ENCODE data around the gene NRG3.

Gene NRG3

DNA sequence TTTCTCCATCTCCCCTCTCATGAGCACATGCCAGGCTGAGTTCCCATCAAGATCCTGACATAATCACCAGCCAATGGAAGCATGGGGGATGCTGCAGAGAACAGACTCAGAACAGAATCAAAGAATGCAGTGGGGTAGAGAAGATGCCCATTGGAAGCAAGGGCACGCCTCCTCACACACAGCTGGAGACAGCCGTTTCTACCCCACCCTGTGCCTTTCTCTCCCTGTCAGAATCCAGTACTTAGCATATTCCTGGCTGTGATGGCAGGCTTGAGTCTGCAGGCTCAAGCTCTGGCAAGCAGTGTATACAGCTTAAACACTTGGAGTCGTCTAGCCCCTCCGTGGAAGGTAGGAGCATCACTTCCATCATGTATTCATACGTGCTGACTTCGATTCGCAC lies 867.9 kb downstream of the NRG3 start:
- DNase-seq: no peak

GRCh38 chr10:82750538-82750937 lies 875.5 kb downstream of the NRG3 start:
- no peak for DNase-seq

DNA sequence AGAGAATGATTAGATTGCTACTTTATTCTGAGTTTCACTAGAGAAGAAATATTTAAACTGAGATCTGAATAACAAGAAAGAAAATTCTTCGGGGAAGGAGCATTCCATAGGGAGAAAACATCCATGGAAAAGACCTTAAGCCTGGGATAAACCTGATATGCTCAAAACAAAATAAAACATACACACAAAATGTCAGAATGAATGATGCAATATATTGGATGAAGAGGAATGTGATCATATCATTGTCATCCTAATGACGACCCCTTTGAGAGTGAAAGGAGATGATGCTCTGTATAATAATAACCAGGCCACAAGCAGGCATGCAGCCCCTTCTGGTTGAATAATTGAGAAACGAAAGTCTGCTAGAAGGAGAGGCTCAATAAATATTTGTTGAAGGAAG lies 882.4 kb downstream of the NRG3 start:
- no peak for DNase-seq

GRCh38 chr10:82757901-82758300 lies 882.9 kb downstream of the NRG3 start:
- DNase-seq: no peak

DNA sequence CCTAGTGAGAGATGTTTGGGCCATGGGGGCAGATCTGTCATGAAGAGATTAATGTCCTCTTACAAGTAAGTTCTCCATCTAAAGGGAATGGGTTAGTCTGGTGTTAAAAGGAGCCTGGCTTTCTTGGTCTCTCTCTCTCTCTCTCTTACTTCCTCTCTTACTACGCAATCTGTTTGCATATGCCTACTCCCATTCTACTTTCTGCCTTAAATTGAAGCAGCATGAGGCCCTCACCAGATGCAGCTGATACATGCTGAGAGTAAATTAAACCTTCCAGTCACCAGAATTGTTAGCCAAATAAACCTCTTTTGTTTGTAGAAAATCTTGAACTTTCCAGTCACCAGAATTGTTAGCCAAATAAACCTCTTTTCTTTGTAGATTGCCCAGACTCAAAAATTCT lies 884.1 kb downstream of the NRG3 start:
- no peak for DNase-seq

GRCh38 chr10:82762641-82763040 lies 887.6 kb downstream of the NRG3 start:
- DNase-seq: no peak

- DNase-seq: no peak
Measured at GRCh38 chr10:82768040-82768439, 893.0 kb downstream of the NRG3 start.

GRCh38 chr10:82778908-82779307 lies 903.9 kb downstream of the NRG3 start:
- no peak for DNase-seq

- no peak for DNase-seq
Measured at GRCh38 chr10:82796510-82796909, 921.5 kb downstream of the NRG3 start.

- no peak for DNase-seq
Measured at GRCh38 chr10:82801289-82801688, 926.3 kb downstream of the NRG3 start.

DNA sequence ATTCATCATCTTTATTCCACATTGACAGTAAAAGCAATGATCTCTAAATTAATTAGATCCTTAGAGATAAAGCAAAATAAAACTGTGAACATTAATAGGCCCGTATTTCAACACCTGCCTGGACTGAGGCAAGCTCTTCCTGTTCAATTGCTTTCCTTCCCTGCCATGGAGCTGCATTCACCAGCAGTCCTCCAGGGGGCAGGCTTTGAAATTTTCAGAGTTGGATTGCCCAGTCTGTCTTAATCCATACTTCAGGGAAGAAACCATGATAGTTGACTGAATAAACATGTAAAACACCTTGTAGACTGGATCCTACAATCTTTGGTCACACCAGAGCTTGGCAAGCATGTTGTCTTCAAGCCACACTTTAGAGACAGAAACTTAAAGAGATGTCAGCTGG lies 936.6 kb downstream of the NRG3 start:
- no peak for DNase-seq

DNA sequence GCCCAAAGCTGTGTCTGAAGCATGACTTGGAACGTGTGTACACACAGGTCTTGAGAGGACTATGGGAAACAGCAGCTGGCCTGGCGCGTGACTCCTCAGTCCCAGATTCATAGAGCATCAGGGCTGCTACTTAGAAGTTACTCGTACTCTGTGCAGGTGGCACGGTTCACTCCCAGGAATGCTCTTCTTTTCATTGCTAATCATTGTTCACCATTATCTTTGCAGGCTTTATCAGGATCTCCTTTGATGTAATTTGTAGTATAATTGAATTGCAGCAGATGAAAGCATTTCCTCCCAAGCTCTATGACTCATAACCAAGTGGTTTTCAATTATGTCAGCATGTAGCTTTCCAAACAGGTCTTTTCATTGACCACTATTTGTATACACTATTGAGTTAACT lies 938.9 kb downstream of the NRG3 start:
- DNase-seq: no peak

DNA sequence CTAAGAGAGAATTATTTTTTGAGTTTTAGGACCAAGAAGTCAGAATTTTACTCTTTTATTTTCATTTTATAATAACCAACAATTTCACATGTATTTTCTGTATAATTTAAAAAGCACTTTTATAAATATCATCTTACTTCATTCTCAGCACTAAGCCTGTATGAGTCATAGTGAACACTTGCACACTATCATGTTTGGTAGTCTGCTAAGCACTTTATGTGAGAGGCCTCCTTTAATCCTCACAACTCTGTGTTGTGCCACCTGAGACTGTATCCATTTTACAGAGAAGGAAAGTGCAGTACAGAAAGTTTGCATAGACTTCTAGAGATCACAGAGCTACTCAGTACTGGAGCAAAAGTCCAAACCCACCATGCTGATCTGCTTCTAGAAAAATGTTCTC lies 939.6 kb downstream of the NRG3 start:
- no peak for DNase-seq

DNA sequence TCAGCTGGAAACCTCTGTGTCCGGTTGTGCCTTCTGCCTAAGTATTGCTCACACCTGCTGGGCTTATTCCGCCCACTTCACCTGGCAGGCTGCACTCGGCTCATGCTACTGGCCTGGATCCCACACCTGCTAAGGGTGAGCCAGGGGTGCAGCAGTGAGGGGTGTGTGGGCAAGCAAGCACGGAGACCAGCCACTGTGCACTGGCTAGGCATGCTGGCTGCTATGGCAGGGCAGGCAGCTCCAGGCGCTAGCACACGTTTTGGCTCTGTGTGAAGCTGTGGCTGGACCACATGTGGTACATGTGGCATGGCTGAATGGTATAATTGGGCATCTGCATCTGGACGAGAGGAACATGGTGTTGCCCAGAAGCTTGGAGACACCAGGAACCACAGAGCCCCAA lies 940.7 kb downstream of the NRG3 start:
- DNase-seq: no peak

- no peak for DNase-seq
Measured at GRCh38 chr10:82817676-82818422, 942.9 kb downstream of the NRG3 start.

GRCh38 chr10:82821043-82821442 lies 946.0 kb downstream of the NRG3 start:
- no peak for DNase-seq

DNA sequence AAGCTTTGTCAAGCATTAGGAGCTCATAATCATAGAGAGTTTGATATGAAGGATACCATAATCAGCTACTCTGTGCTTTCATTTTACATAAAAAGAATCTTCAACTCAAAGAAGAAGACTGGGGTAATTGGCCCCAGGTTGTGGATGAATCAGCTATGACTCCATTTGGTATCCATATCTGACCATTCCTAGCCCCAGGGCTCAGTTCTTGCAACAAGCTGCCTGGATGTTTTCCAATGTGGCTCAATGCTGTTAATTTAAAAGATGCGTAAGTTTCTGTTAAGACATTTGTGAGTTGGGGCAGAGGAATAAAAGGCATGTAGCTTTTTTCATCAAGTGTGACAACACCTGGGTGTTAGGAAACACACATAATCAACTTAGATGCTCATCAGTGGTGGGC lies 951.1 kb downstream of the NRG3 start:
- DNase-seq: no peak

DNA sequence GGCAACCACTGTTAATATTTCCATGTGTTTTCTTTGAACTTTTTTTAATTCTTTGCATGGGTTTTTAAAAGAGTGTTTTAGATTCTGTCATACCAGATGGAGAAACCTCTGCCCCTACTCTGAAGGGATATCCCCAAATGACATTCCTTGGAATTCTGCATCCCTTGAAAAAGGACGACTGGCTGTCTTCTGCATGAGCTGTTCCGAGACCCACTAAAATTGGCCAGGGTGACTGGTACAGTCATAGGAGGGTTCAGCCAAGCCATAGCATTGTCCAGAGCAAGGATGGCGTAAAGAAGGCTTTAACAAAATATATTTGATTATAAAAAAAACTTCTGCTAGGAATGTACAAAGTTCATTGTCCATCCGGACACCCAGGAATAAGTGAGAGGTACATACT lies 952.9 kb downstream of the NRG3 start:
- DNase-seq: no peak

GRCh38 chr10:82847242-82847641 lies 972.2 kb downstream of the NRG3 start:
- DNase-seq: no peak

GRCh38 chr10:82850191-82850590 lies 975.2 kb downstream of the NRG3 start:
- no peak for DNase-seq

DNA sequence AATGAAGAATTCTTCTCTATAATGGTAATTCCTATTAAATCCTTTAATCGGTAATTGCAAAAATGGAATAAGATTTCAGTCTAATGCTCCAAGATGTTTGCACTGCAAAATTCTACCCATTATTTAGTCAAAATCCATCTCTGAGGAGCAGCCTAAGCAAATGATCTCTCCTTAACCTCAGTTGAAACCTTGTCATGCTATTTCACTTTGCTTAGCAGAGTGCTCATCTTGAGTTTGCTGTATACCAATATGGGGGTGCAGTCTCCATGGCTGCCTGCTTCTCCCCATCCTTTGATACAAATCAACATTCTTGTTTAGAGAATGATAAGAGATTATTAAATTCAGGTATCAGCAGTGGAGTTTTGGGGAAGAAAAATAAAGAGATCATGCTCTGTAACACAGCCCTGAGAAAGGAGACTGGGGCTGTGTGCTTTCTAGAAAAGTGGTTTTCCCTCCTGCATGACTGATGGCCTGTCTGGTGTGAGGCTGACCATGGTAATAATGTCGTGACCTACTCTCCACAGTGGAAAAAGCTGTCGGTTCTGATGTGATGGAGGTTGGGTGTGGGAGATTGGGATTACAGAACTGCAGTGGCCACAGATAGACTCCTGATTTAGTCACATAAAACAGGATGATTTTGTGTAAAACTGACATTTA lies 982.1 kb downstream of the NRG3 start:
- no peak for DNase-seq

GRCh38 chr10:82861889-82862288 lies 986.9 kb downstream of the NRG3 start:
- DNase-seq: no peak

GRCh38 chr10:82865366-82865765 lies 990.4 kb downstream of the NRG3 start:
- no peak for DNase-seq

GRCh38 chr10:82866424-82867020 lies 991.5 kb downstream of the NRG3 start:
- DNase-seq: no peak

GRCh38 chr10:82867056-82867455 lies 992.1 kb downstream of the NRG3 start:
- DNase-seq: no peak

Measured in stimulated activated CD4-positive, alpha-beta T cell treated with anti-CD3 and anti-CD28 coated beads, Interleukin-12 subunit alpha, Interleukin-12 subunit beta, amount 100 ng/mL, for 4 hours (primary cell).